22Rv1 (cell line): ENCODE results near the gene CD6.
A peak's percentile ranks its signal among the peaks of the same experiment; 100 is the strongest.

Source experiments
- CTCF ChIP-seq: fragments of 450-650 bp; IDR thresholded peaks from 2 replicates; pipeline ENCODE4 v1.5.1; 2017; ENCODE audit warnings: mild to moderate bottlenecking
- ZFX ChIP-seq: fragments of 450-650 bp; IDR thresholded peaks from 2 replicates; pipeline ENCODE4 v1.6.1; 2017; ENCODE audit warnings: antibody characterized with exemption, borderline replicate concordance

- TF ChIP-seq CTCF = 0 out of 2 replicates have a peak, but pooled peaks have one; percentile 13
- no peak for TF ChIP-seq ZFX
Measured at GRCh38 chr11:60924110-60924905, 47.2 kb upstream of the CD6 start, which contains the start of gene TMEM132A.
